ENCODE data around the gene CST9. TPM values are rescaled to one million over a fixed set of nuclear protein-coding genes. Genes with fewer than 3 reads are reported as not detected.

CST9 gene
- total and polyA plus RNA-seq, 10 of the 15 experiments (the other 5 are each of a cell fraction or from before 2014, with no cell fraction given) = not detected

DNA sequence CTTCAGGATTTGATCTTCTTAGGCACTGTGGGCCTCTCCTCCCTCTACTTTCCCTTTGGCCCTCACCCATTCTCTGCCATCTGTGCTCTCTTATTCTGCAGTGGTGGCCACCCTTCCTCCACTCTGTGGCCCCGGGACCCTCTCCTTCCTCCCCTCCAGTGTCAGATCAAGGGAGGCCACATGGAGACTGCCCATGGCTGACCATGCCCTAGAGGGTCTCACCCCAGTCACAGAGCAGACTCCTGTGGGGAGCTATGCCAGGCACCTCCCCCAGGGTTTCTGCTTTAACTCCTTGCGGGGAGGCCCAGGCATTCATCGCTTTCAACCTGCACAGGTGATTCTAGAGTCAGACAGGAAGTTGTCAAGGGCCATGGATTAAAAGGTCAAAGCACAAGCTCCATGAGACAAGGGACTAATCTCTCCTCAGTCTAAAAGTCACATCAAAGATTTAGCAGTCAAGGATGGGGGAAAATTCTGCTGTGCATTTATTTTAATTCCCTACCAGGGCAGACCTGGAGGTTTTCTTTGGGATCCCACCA lies 47.8 kb upstream of the CST9 start:
- Histone ChIP-seq H3K36me3 (ENCODE audit: control insufficient read depth in 2 of 2, insufficient read depth in 2 of 2, low read length in 1 of 2) (no peaks in the 10 kb centered on the region), H2AFZ (ENCODE audit: control insufficient read depth, low read depth, low read length) (no peak overlapping the region), H3K9ac (ENCODE audit: control insufficient read depth, insufficient read depth, low read length) (no peak overlapping the region), H3K4me3 (no peak overlapping the region), H3K4me1 (ENCODE audit: control insufficient read depth, insufficient read depth, low read length) (peaks cover 6% of the 10 kb centered on the region), H3K27me3 (replicated peaks in 1 of 2; ENCODE audit: control insufficient read depth in 2 of 2, insufficient read depth in 2 of 2, low read length in 1 of 2) (no peaks in the 10 kb centered on the region), H3K4me2 (ENCODE audit: control insufficient read depth, insufficient read depth) (no peak overlapping the region), H3K79me2 (ENCODE audit: control insufficient read depth, insufficient read depth, low read length) (no peaks in the 10 kb centered on the region), H3K27ac (ENCODE audit: control insufficient read depth, insufficient read depth) (no peak overlapping the region), H4K20me1 (ENCODE audit: control insufficient read depth, insufficient read depth) (no peaks in the 10 kb centered on the region), H3K9me3 (replicated peaks; ENCODE audit: control insufficient read depth, insufficient read depth, low read length) (no peaks in the 10 kb centered on the region; the same call in 2 of the 3 replicates)
- SMC1A ChIA-PET (ENCODE audit: uncharacterized antibody, unreplicated experiment) = no interaction called here
- intact Hi-C loops (cut with micrococcal nuclease; ENCODE audit: unreplicated experiment) = no loop called here
- TF ChIP-seq, protein P1, sequence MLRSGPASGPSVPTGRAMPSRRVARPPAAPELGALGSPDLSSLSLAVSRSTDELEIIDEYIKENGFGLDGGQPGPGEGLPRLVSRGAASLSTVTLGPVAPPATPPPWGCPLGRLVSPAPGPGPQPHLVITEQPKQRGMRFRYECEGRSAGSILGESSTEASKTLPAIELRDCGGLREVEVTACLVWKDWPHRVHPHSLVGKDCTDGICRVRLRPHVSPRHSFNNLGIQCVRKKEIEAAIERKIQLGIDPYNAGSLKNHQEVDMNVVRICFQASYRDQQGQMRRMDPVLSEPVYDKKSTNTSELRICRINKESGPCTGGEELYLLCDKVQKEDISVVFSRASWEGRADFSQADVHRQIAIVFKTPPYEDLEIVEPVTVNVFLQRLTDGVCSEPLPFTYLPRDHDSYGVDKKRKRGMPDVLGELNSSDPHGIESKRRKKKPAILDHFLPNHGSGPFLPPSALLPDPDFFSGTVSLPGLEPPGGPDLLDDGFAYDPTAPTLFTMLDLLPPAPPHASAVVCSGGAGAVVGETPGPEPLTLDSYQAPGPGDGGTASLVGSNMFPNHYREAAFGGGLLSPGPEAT (IDR thresholded peaks at IDR 0.05; ENCODE audit: low read depth) = no peak
- TF ChIP-seq, protein P2, sequence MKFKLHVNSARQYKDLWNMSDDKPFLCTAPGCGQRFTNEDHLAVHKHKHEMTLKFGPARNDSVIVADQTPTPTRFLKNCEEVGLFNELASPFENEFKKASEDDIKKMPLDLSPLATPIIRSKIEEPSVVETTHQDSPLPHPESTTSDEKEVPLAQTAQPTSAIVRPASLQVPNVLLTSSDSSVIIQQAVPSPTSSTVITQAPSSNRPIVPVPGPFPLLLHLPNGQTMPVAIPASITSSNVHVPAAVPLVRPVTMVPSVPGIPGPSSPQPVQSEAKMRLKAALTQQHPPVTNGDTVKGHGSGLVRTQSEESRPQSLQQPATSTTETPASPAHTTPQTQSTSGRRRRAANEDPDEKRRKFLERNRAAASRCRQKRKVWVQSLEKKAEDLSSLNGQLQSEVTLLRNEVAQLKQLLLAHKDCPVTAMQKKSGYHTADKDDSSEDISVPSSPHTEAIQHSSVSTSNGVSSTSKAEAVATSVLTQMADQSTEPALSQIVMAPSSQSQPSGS (IDR thresholded peaks at IDR 0.05; ENCODE audit: low read length) = no peak
- TF ChIP-seq TCF7 (IDR thresholded peaks at IDR 0.05; ENCODE audit: borderline replicate concordance) = no peak
- TF ChIP-seq, protein P3, sequence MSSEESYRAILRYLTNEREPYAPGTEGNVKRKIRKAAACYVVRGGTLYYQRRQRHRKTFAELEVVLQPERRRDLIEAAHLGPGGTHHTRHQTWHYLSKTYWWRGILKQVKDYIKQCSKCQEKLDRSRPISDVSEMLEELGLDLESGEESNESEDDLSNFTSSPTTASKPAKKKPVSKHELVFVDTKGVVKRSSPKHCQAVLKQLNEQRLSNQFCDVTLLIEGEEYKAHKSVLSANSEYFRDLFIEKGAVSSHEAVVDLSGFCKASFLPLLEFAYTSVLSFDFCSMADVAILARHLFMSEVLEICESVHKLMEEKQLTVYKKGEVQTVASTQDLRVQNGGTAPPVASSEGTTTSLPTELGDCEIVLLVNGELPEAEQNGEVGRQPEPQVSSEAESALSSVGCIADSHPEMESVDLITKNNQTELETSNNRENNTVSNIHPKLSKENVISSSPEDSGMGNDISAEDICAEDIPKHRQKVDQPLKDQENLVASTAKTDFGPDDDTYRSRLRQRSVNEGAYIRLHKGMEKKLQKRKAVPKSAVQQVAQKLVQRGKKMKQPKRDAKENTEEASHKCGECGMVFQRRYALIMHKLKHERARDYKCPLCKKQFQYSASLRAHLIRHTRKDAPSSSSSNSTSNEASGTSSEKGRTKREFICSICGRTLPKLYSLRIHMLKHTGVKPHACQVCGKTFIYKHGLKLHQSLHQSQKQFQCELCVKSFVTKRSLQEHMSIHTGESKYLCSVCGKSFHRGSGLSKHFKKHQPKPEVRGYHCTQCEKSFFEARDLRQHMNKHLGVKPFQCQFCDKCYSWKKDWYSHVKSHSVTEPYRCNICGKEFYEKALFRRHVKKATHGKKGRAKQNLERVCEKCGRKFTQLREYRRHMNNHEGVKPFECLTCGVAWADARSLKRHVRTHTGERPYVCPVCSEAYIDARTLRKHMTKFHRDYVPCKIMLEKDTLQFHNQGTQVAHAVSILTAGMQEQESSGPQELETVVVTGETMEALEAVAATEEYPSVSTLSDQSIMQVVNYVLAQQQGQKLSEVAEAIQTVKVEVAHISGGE (CRISPR knock-in tag; IDR thresholded peaks at IDR 0.05) = no peak
- TF ChIP-seq PML (IDR thresholded peaks at IDR 0.05; ENCODE audit: low read length) = no peak
- 67% methylated on average over 3 of the region's 3 CpGs for WGBS (ENCODE audit: insufficient coverage, insufficient replicate concordance, low lambda C conversion rate, missing lambda C conversion rate)
- RAD21 ChIA-PET (ENCODE audit: unreplicated experiment) = no interaction called here
- DNase-seq (ENCODE audit: low read depth, low spot score) (no peak), FAIRE-seq (no peak), ATAC-seq (no peak)
- POLR2A ChIA-PET = no interaction called here
- no TSS peak for BruUV-seq (replicated peaks)
- in situ Hi-C loops (cut with MboI) = no loop called here
- CTCF ChIA-PET = interaction anchor here (1.5 kb wide), 1 partner anchor 15 kb away, joined by 3 read pairs; no protein-coding TSS in a partner anchor
